H9 (cell line): ENCODE data around the gene CPNE8. TPM values are rescaled to one million over a fixed set of nuclear protein-coding genes. Genes with fewer than 3 reads are reported as not detected.

Source experiments
- DNase-seq: peaks from one replicate; pipeline ENCODE4 v3.0.0-alpha.2; 2017
- H2AFZ ChIP-seq: one replicate; pipeline ENCODE4 v1.6.1; 2013; ENCODE audit warnings: mild to moderate bottlenecking, low read length, control low read depth, moderate library complexity
- H2AK5ac ChIP-seq: 2 replicates; pipeline ENCODE4 v1.6.1; 2013; ENCODE audit warnings: low read length, control low read depth, mixed read lengths; ENCODE audit not compliant: insufficient read length
- H2BK120ac ChIP-seq: one replicate; pipeline ENCODE4 v1.6.1; 2013; ENCODE audit warnings: low read depth, mild to moderate bottlenecking, low read length, control low read depth, inconsistent platforms; ENCODE audit not compliant: poor library complexity, severe bottlenecking
- H2BK12ac ChIP-seq: 2 replicates; pipeline ENCODE4 v1.6.1; 2013; ENCODE audit warnings: low read length, control low read depth, mixed read lengths, low read depth; ENCODE audit not compliant: insufficient read length
- H2BK15ac ChIP-seq: 2 replicates; pipeline ENCODE4 v1.6.1; 2013; ENCODE audit warnings: low read depth, low read length, control low read depth
- H2BK20ac ChIP-seq: one replicate; pipeline ENCODE4 v1.6.1; 2013; ENCODE audit warnings: low read depth, mild to moderate bottlenecking, low read length, control low read depth, inconsistent platforms; ENCODE audit not compliant: poor library complexity, severe bottlenecking
- H2BK5ac ChIP-seq: 2 replicates; pipeline ENCODE4 v1.6.1; 2013; ENCODE audit warnings: low read length, control low read depth, mixed read lengths; ENCODE audit not compliant: insufficient read length
- H3K14ac ChIP-seq: 2 replicates; pipeline ENCODE4 v1.6.1; 2013; ENCODE audit warnings: low read length, control low read depth; ENCODE audit not compliant: insufficient read depth
- H3K18ac ChIP-seq: 2 replicates; pipeline ENCODE4 v1.6.1; 2013; ENCODE audit warnings: low read depth, mild to moderate bottlenecking, mixed read lengths, low read length, control low read depth; ENCODE audit not compliant: insufficient read length
- H3K23ac ChIP-seq: 2 replicates; pipeline ENCODE4 v1.6.1; 2013; ENCODE audit warnings: low read length, control low read depth, mixed read lengths, low read depth; ENCODE audit not compliant: insufficient read length
- H3K23me2 ChIP-seq: 2 replicates; pipeline ENCODE4 v1.6.1; 2013; ENCODE audit warnings: low read depth, mild to moderate bottlenecking, mixed read lengths, low read length, control low read depth; ENCODE audit not compliant: insufficient read length, poor library complexity, severe bottlenecking
- H3K27ac ChIP-seq: 2 replicates; pipeline ENCODE4 v1.5.1; 2013; ENCODE audit warnings: low read length, control low read depth, mixed read lengths, low read depth; ENCODE audit not compliant: insufficient read length
- H3K27me3 ChIP-seq: 2 replicates; pipeline ENCODE4 v1.6.1; 2013; ENCODE audit warnings: low read length, control low read depth, inconsistent platforms; ENCODE audit not compliant: insufficient read depth
- H3K4ac ChIP-seq: 2 replicates; pipeline ENCODE4 v1.6.1; 2013; ENCODE audit warnings: low read depth, mild to moderate bottlenecking, control low read depth, inconsistent platforms, low read length, moderate library complexity
- H3K4me1 ChIP-seq: 2 replicates; pipeline ENCODE4 v1.6.1; 2013; ENCODE audit warnings: low read length, control low read depth, inconsistent platforms; ENCODE audit not compliant: insufficient read depth
- H3K4me2 ChIP-seq: 2 replicates; pipeline ENCODE4 v1.6.1; 2013; ENCODE audit warnings: low read length, control low read depth, mixed read lengths; ENCODE audit not compliant: insufficient read length, insufficient read depth
- H3K56ac ChIP-seq: 2 replicates; pipeline ENCODE4 v1.6.1; 2013; ENCODE audit warnings: low read depth, mild to moderate bottlenecking, mixed read lengths, low read length, control low read depth; ENCODE audit not compliant: insufficient read length
- H3K79me1 ChIP-seq: 2 replicates; pipeline ENCODE4 v1.6.1; 2013; ENCODE audit warnings: low read depth, mild to moderate bottlenecking, moderate library complexity, low read length, control low read depth, inconsistent platforms; ENCODE audit not compliant: insufficient read depth, poor library complexity, severe bottlenecking
- H3K79me2 ChIP-seq: 2 replicates; pipeline ENCODE4 v1.6.1; 2013; ENCODE audit warnings: low read length, control low read depth, inconsistent platforms; ENCODE audit not compliant: insufficient read depth
- H3K9ac ChIP-seq: 2 replicates; pipeline ENCODE4 v1.6.1; 2013; ENCODE audit warnings: low read length, control low read depth, mixed read lengths; ENCODE audit not compliant: insufficient read length; ENCODE audit errors: extremely low read depth
- H3K9me3 ChIP-seq: one replicate; pipeline ENCODE4 v1.6.1; 2013; ENCODE audit warnings: low read depth, low read length, inconsistent platforms; ENCODE audit not compliant: control insufficient read depth
- H3T11ph ChIP-seq: one replicate; pipeline ENCODE4 v1.6.1; 2013; ENCODE audit warnings: mild to moderate bottlenecking, low read length, control low read depth, inconsistent platforms
- H4K20me1 ChIP-seq: one replicate; pipeline ENCODE4 v1.6.1; 2013; ENCODE audit not compliant: control insufficient read depth, insufficient read length, insufficient read depth
- H4K5ac ChIP-seq: 2 replicates; pipeline ENCODE4 v1.6.1; 2013; ENCODE audit warnings: low read depth, mild to moderate bottlenecking, mixed read lengths, low read length, control low read depth; ENCODE audit not compliant: insufficient read length
- H4K8ac ChIP-seq: replicated peaks from 2 replicates; pipeline ENCODE4 v1.6.1; 2013; ENCODE audit warnings: low read length, control low read depth, mixed read lengths, low read depth; ENCODE audit not compliant: insufficient read length
- H4K91ac ChIP-seq: 2 replicates; pipeline ENCODE4 v1.6.1; 2013; ENCODE audit warnings: low read depth, mild to moderate bottlenecking, moderate library complexity, mixed read lengths, low read length, control low read depth; ENCODE audit not compliant: insufficient read length
- H3K27ac Mint-ChIP-seq, 3 experiments: 2 replicates in 2 of 3; 3 replicates in 1 of 3; pipeline ENCODE4 v1.8.0; 2020 to 2021; ENCODE audit warnings: mixed read lengths in 3 of 3, mild to moderate bottlenecking in 1 of 3, moderate library complexity in 1 of 3
- H3K27me3 Mint-ChIP-seq: 2 replicates; pipeline ENCODE4 v1.8.0; 2021; ENCODE audit warnings: low read depth, mild to moderate bottlenecking, moderate library complexity, mixed read lengths
- H3K36me3 Mint-ChIP-seq, 3 experiments: 2 replicates in 2 of 3; 3 replicates in 1 of 3; pipeline ENCODE4 v1.8.0; 2020 to 2021; ENCODE audit warnings: low read depth in 3 of 3, mixed read lengths in 3 of 3; ENCODE audit not compliant: insufficient read depth in 1 of 3
- H3K4me1 Mint-ChIP-seq, 2 experiments: 2 replicates each; pipeline ENCODE4 v1.8.0; 2020; ENCODE audit warnings: mixed read lengths in 2 of 2
- H3K4me3 Mint-ChIP-seq, 2 experiments: 2 replicates in 1 of 2; 3 replicates in 1 of 2; pipeline ENCODE4 v1.8.0; 2020 to 2021; ENCODE audit warnings: mild to moderate bottlenecking in 2 of 2, mixed read lengths in 2 of 2, moderate library complexity in 1 of 2
- H3K9me3 Mint-ChIP-seq, 2 experiments: 2 replicates in 1 of 2; 3 replicates in 1 of 2; pipeline ENCODE4 v1.8.0; 2020; ENCODE audit warnings: mild to moderate bottlenecking in 2 of 2, mixed read lengths in 2 of 2, moderate library complexity in 1 of 2
- CTCF ChIP-seq: fragments of 200-600 bp; sonication (generic); conservative IDR thresholded peaks from 3 replicates; pipeline ENCODE4 v1.8.0; 2021; ENCODE audit warnings: antibody characterized with exemption, mild to moderate bottlenecking
- WGBS: extraction: QIAGEN DNeasy Blood & Tissue Kit; methylation state at CpG from one replicate; pipeline ENCODE4 v1.1.7; 2013; ENCODE audit warnings: missing lambda C conversion rate, low lambda C conversion rate, mixed read lengths; ENCODE audit not compliant: insufficient read length; ENCODE audit errors: extremely low coverage; 5-methylcytosine and 5-hydroxymethylcytosine counted together
- total RNA-seq: library from RNA; stranded (reverse); gene quantifications from 2 replicates; pipeline ENCODE4 v1.2.1, GENCODE V29; 2021

CPNE8 gene
- total RNA-seq, 1 experiment from 2014 or later, result 1.9 TPM

GRCh38 chr12:38610808-38611350 is 294.5 kb downstream of the CPNE8 start:
- no peaks in the 10 kb centered on the region for H4K20me1 ChIP-seq
- no peak overlapping the region for H4K8ac ChIP-seq
- H2AK5ac ChIP-seq, result no peak overlapping the region
- DNase-seq, result no peak
- H3K23me2 ChIP-seq, result no peaks in the 10 kb centered on the region
- no peak overlapping the region for H2BK12ac ChIP-seq
- H3K23ac ChIP-seq, result no peak overlapping the region
- H3T11ph ChIP-seq, result no peak overlapping the region
- no peak overlapping the region for H3K9ac ChIP-seq
- H3K79me1 ChIP-seq, result no peaks in the 10 kb centered on the region
- no peak for TF ChIP-seq CTCF
- H4K5ac ChIP-seq, result no peak overlapping the region
- Mint-ChIP-seq H3K4me1 (peaks cover 7 to 8% of the 10 kb centered on the region in 2 experiments), H3K9me3 (peaks cover 0 to 4% of the 10 kb centered on the region in 2 experiments; a peak in 1 of 5 replicates), H3K27ac (no peak overlapping the region), H3K27me3 (no peaks in the 10 kb centered on the region), H3K4me3 (no peak overlapping the region), H3K36me3 (no peaks in the 10 kb centered on the region; a peak in 2 of 7 replicates)
- H2AFZ ChIP-seq, result no peak overlapping the region
- no peak overlapping the region for H3K27ac ChIP-seq
- no peak overlapping the region for H3K18ac ChIP-seq
- H2BK20ac ChIP-seq, result no peak overlapping the region
- H3K4me2 ChIP-seq, result no peak overlapping the region
- no peak overlapping the region for H2BK120ac ChIP-seq
- no peak overlapping the region for H4K91ac ChIP-seq
- H3K14ac ChIP-seq, result no peak overlapping the region
- H3K56ac ChIP-seq, result no peak overlapping the region
- no CpG with 5 or more reads among the region's 2 CpGs for WGBS
- H3K9me3 ChIP-seq, result no peaks in the 10 kb centered on the region
- no peak overlapping the region for H2BK15ac ChIP-seq
- no peak overlapping the region for H3K4ac ChIP-seq
- H3K27me3 ChIP-seq, result no peaks in the 10 kb centered on the region
- H3K79me2 ChIP-seq, result no peaks in the 10 kb centered on the region
- H3K4me1 ChIP-seq, result no peaks in the 10 kb centered on the region; the same call in 1 of the 2 replicates
- no peak overlapping the region for H2BK5ac ChIP-seq
